Colonic mucosa (tissue), 4 donors: ENCODE results near the gene GNAI2. TPM values are rescaled to one million over a fixed set of nuclear protein-coding genes. Genes with fewer than 3 reads are reported as not detected.

Experiments used
- DNase-seq: peaks from one replicate; pipeline ENCODE4 v3.0.0-alpha.2; 2020
- H3K27ac ChIP-seq: fragments of 200-600 bp; one replicate; pipeline ENCODE4 v1.8.0; 2021
- H3K27me3 ChIP-seq: fragments of 200-600 bp; one replicate; pipeline ENCODE4 v1.8.0; 2021
- H3K36me3 ChIP-seq: fragments of 200-600 bp; one replicate; pipeline ENCODE4 v1.8.0; 2021
- H3K4me1 ChIP-seq: fragments of 200-600 bp; one replicate; pipeline ENCODE4 v1.8.0; 2021; ENCODE audit warnings: mild to moderate bottlenecking
- H3K4me3 ChIP-seq: fragments of 200-600 bp; one replicate; pipeline ENCODE4 v1.8.0; 2021
- H3K9ac ChIP-seq, 2 donors: one replicate each; pipeline ENCODE4 v1.7.0; 2013; ENCODE audit warnings: control low read depth in 2 of 2, low read depth in 2 of 2, low read length in 2 of 2
- H3K9me3 ChIP-seq: fragments of 200-600 bp; one replicate; pipeline ENCODE4 v1.8.0; 2021
- intact Hi-C: fragments of 100-400 bp; cut with DNase I; formaldehyde crosslinking; loops from one replicate; pipeline ENCODE4 v1.14.1; 2022
- total RNA-seq, 2 donors: library from RNA; stranded (reverse); fragmentation: NEBNext Ultra II Directional in 1 of 2; extraction: Animal tissue kit (Norgen Biotek cat#: 25700) in 1 of 2; gene quantifications; one replicate each; pipeline ENCODE4 v1.2.1, GENCODE V29; 2021
- TF ChIP-seq, protein P1 (sequence below): fragments of 200-600 bp; IDR thresholded peaks from one replicate; pipeline ENCODE4 v1.8.0; 2022; ENCODE audit warnings: antibody characterized with exemption, mild to moderate bottlenecking
- donor health status: healthy.
- donor health status: DM: no; HTN: no; CAD: no.
- donor health status: DM: no; HTN: no; CAD: no.

Gene GNAI2
- total RNA-seq, result 10 to 100 TPM; 48.7 to 77.4 TPM

GRCh38 chr3:50235716-50236483 is at the start of gene GNAI2:
Gene GNAI2, plus strand, starts transcription at chr3:50236204. Its CDS starts 132 bp downstream, at chr3:50236336.
- peak within 1 kb of the TSS; percentile 52 for H3K4me3 ChIP-seq
- no peaks in the 10 kb centered on the region for H3K36me3 ChIP-seq
- no peaks in the 10 kb centered on the region for H3K9me3 ChIP-seq
- peak within 1 kb of the TSS; percentile 61 to 89 for H3K9ac ChIP-seq
- peak; percentile 98 for DNase-seq
- H3K27ac ChIP-seq, result peak within 1 kb of the TSS; percentile 82
- peaks cover 31% of the 10 kb centered on the region for H3K4me1 ChIP-seq
- intact Hi-C loops, result no loop called here
- H3K27me3 ChIP-seq, result no peaks in the 10 kb centered on the region
- TF ChIP-seq, protein P1, sequence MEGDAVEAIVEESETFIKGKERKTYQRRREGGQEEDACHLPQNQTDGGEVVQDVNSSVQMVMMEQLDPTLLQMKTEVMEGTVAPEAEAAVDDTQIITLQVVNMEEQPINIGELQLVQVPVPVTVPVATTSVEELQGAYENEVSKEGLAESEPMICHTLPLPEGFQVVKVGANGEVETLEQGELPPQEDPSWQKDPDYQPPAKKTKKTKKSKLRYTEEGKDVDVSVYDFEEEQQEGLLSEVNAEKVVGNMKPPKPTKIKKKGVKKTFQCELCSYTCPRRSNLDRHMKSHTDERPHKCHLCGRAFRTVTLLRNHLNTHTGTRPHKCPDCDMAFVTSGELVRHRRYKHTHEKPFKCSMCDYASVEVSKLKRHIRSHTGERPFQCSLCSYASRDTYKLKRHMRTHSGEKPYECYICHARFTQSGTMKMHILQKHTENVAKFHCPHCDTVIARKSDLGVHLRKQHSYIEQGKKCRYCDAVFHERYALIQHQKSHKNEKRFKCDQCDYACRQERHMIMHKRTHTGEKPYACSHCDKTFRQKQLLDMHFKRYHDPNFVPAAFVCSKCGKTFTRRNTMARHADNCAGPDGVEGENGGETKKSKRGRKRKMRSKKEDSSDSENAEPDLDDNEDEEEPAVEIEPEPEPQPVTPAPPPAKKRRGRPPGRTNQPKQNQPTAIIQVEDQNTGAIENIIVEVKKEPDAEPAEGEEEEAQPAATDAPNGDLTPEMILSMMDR, result no peak

DNA sequence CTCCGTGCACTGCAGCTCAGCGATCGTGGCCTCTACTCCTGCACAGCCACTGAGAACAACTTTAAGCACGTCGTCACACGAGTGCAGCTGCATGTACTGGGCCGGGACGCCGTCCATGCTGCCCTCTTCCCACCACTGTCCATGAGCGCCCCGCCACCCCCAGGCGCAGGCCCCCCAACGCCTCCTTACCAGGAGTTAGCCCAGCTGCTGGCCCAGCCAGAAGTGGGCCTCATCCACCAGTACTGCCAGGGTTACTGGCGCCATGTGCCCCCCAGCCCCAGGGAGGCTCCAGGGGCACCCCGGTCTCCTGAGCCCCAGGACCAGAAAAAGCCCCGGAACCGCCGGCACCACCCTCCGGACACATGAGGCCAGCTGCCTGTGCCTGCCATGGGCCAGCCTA is 48.3 kb upstream of the GNAI2 start:
- TF ChIP-seq, protein P1, result no peak
- no peak overlapping the region for H3K9ac ChIP-seq
- no peaks in the 10 kb centered on the region for H3K36me3 ChIP-seq
- peaks cover under 1% of the 10 kb centered on the region for H3K27me3 ChIP-seq
- DNase-seq, result no peak
- no peak overlapping the region for H3K4me3 ChIP-seq
- H3K4me1 ChIP-seq, result no peaks in the 10 kb centered on the region
- no peak overlapping the region for H3K27ac ChIP-seq
- intact Hi-C loops, result loop anchor here (2.0 kb wide), 1 partner anchor 67 kb away; no protein-coding TSS in a partner anchor
- no peaks in the 10 kb centered on the region for H3K9me3 ChIP-seq

GRCh38 chr3:50189274-50189673 is 46.7 kb upstream of the GNAI2 start:
- Histone ChIP-seq H3K27me3 (peaks cover 16% of the 10 kb centered on the region), H3K9me3 (no peaks in the 10 kb centered on the region), H3K4me1 (peaks cover 4% of the 10 kb centered on the region), H3K27ac (no peak overlapping the region), H3K4me3 (no peak overlapping the region), H3K36me3 (no peaks in the 10 kb centered on the region), H3K9ac (no peak overlapping the region)
- peak; percentile 75 for DNase-seq
- TF ChIP-seq, protein P1, result peak; percentile 65
- intact Hi-C loops, result loop anchor here (2.0 kb wide), 1 partner anchor 68 kb away; no protein-coding TSS in a partner anchor

DNA sequence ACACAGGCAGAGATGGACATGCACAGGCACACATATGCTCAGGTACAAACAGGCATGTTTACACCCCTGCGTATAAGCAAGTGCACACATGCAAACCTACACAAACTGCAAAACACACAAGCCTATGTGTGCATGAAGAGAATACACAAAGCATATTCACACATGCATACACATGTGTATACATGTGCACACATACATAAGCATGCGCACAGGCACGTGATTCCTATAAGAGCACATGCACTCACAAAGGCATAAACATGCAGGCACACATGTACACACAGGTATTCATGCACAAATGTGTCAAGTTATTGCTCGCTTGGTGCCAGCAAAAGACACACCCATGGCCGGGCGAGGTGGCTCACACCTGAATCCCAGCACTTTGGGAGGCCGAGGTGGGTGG is 46.0 kb upstream of the GNAI2 start:
- TF ChIP-seq, protein P1, result no peak

DNA sequence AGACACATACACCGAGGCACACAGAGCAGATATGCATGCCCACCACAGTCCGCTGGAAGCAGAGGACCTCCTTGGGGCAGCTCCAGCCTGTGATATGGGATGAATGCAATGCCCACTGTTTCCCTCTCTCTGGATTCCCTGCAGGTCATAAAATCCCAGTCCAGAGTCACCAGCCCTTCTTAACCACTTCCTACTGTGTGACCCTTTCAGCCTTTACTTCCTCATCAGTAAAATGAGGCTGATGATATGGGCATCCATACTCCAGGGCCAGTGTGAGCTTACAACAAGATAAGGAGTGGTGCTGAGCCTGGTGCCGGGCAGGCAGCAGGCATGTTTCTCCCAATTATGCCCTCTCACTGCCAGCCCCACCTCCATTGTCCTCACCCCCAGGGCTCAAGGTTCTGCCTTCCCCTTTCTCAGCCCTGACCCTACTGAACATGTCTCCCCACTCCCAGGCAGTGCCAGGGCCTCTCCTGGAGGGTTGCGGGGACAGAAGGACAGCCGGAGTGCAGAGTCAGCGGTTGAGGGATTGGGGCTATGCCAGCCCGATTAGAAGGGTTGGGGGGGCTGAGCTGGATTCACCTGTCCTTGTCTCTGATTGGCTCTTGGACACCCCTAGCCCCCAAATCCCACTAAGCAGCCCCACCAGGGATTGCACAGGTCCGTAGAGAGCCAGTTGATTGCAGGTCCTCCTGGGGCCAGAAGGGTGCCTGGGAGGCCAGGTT is 44.9 kb upstream of the GNAI2 start, which contains the start of gene GNAT1:
GNAT1 (plus strand) TSS at position 675 of the 725 bp plus-strand sequence. CDS start 116 bp downstream, outside the sequence.
- Histone ChIP-seq H3K9me3 (no peaks in the 10 kb centered on the region), H3K27me3 (peaks cover 17% of the 10 kb centered on the region), H3K36me3 (no peaks in the 10 kb centered on the region), H3K4me1 (peaks cover 4% of the 10 kb centered on the region), H3K27ac (no peak within 1 kb of the TSS), H3K4me3 (no peak within 1 kb of the TSS), H3K9ac (no peak within 1 kb of the TSS)
- intact Hi-C loops, result loop anchor here (5.0 kb wide), 1 partner anchor 81 kb away; no protein-coding TSS in a partner anchor
- TF ChIP-seq, protein P1, result no peak
- DNase-seq, result no peak

More for the DNA sequence above, 46.0 kb upstream of the GNAI2 start:
- Histone ChIP-seq H3K27ac (no peak overlapping the region), H3K4me1 (peaks cover 4% of the 10 kb centered on the region), H3K9ac (no peak overlapping the region), H3K36me3 (no peaks in the 10 kb centered on the region), H3K4me3 (no peak overlapping the region), H3K9me3 (no peaks in the 10 kb centered on the region), H3K27me3 (peaks cover 17% of the 10 kb centered on the region)
- no peak for DNase-seq
- intact Hi-C loops, result loop anchor here (2.0 to 5.0 kb wide), 2 partner anchors 69 to 82 kb away; no protein-coding TSS in a partner anchor
